Endothelial cell of umbilical vein (primary cell): ENCODE results near the gene MMS22L. TPM values are rescaled to one million over a fixed set of nuclear protein-coding genes. Genes with fewer than 3 reads are reported as not detected.

ENCODE experiments used
- BruUV-seq: library from RNA; stranded (reverse); fragments of 400-500 nt; replicated peaks from 2 replicates; lab custom pipeline; 2021; lab: Mats Ljungman, UMichigan
- CTCF ChIA-PET: fragments of 300-600, 350-600 bp; sonication (Branson Sonifier 250); formaldehyde crosslinking; loops from one replicate; lab custom pipeline; 2021; ENCODE audit warnings: antibody characterized with exemption, inconsistent platforms; lab: Charles Lee
- POLR2A ChIA-PET: fragments of 300-600, 350-600 bp; sonication (Branson Sonifier 250); formaldehyde crosslinking; loops from one replicate; lab custom pipeline; 2021; ENCODE audit warnings: antibody characterized with exemption, inconsistent platforms; lab: Charles Lee
- DNase-seq: peaks from one replicate; pipeline ENCODE4 v3.0.0-alpha.2; 2011; ENCODE audit warnings: low read depth, low spot score
- FAIRE-seq: peaks from 2 replicates; lab custom pipeline; 2011; peaks lifted over from hg19 to GRCh38; lab: Jason Lieb, UNC
- H2AFZ ChIP-seq: 2 replicates; pipeline ENCODE4 v1.6.0; 2012; ENCODE audit warnings: low read depth, low read length, control low read depth, inconsistent platforms
- H3K27ac ChIP-seq: 2 replicates; pipeline ENCODE4 v1.5.1; 2011; ENCODE audit warnings: low read depth, mild to moderate bottlenecking, control low read depth, low read length, moderate library complexity; ENCODE audit not compliant: insufficient read depth
- H3K27me3 ChIP-seq, 2 experiments: 2 replicates each; pipeline versions ENCODE4 v1.6.0 to v1.6.1; 2011; ENCODE audit warnings: low read length in 2 of 2, mixed read lengths in 1 of 2; ENCODE audit not compliant: control insufficient read depth in 2 of 2, insufficient read depth in 2 of 2
- H3K36me3 ChIP-seq, 2 experiments: 2 replicates in 1 of 2; 3 replicates in 1 of 2; pipeline ENCODE4 v1.5.1; 2011; ENCODE audit warnings: low read length in 2 of 2, mild to moderate bottlenecking in 1 of 2, moderate library complexity in 1 of 2; ENCODE audit not compliant: control insufficient read depth in 2 of 2, insufficient read depth in 2 of 2; ENCODE audit errors: extremely low read depth in 1 of 2
- H3K4me1 ChIP-seq: 3 replicates; pipeline ENCODE4 v1.5.1; 2011; ENCODE audit warnings: mild to moderate bottlenecking, low read length; ENCODE audit not compliant: control insufficient read depth, insufficient read depth; ENCODE audit errors: extremely low read depth
- H3K4me2 ChIP-seq: 2 replicates; pipeline ENCODE4 v1.6.1; 2011; ENCODE audit warnings: low read length, control low read depth, mixed read lengths; ENCODE audit not compliant: insufficient read depth
- H3K4me3 ChIP-seq, 3 experiments: fragments of 200-600 bp in 1 of 3; sonication (generic), shearing (Covaris generic) in 1 of 3; replicated peaks in 1 of 3; 2 replicates each; pipeline ENCODE4 v1.5.1; 2011 to 2016; ENCODE audit warnings: control low read depth in 3 of 3, low read length in 3 of 3, mild to moderate bottlenecking in 2 of 3, inconsistent platforms in 1 of 3, low read depth in 1 of 3, moderate library complexity in 1 of 3; ENCODE audit not compliant: insufficient read depth in 1 of 3
- H3K79me2 ChIP-seq: 2 replicates; pipeline ENCODE4 v1.6.0; 2012; ENCODE audit warnings: low read length, inconsistent platforms; ENCODE audit not compliant: control insufficient read depth, insufficient read depth
- H3K9ac ChIP-seq: replicated peaks from 2 replicates; pipeline ENCODE3; 2011; ENCODE audit warnings: low read length, control low read depth; ENCODE audit not compliant: insufficient read depth; ENCODE audit errors: extremely low read depth
- H3K9me1 ChIP-seq: replicated peaks from 3 replicates; pipeline ENCODE4 v1.6.0; 2011; ENCODE audit warnings: mild to moderate bottlenecking, low read length; ENCODE audit not compliant: control insufficient read depth, insufficient read depth; ENCODE audit errors: extremely low read depth
- H3K9me3 ChIP-seq: replicated peaks from 2 replicates; pipeline ENCODE4 v1.5.1; 2012; ENCODE audit warnings: low read length, inconsistent platforms; ENCODE audit not compliant: control insufficient read depth, insufficient read depth
- H4K20me1 ChIP-seq: replicated peaks from 2 replicates; pipeline ENCODE3; 2011; ENCODE audit warnings: mild to moderate bottlenecking, low read length; ENCODE audit not compliant: control insufficient read depth, insufficient read depth; ENCODE audit errors: extremely low read depth
- EZH2 ChIP-seq: IDR thresholded peaks from 2 replicates; pipeline ENCODE4 v1.6.1; 2012; ENCODE audit warnings: borderline replicate concordance, low read depth, mild to moderate bottlenecking, moderate library complexity, low read length, inconsistent platforms; ENCODE audit not compliant: severe bottlenecking
- FOS ChIP-seq: IDR thresholded peaks from 2 replicates; pipeline ENCODE4 v1.6.1; 2011; ENCODE audit warnings: mild to moderate bottlenecking, low read length, moderate library complexity, borderline replicate concordance; ENCODE audit not compliant: insufficient read depth
- GATA2 ChIP-seq: IDR thresholded peaks from 2 replicates; pipeline ENCODE4 v1.7.0; 2011; ENCODE audit warnings: low read depth, mild to moderate bottlenecking, moderate library complexity, mixed read lengths, low read length; ENCODE audit not compliant: insufficient read length, insufficient read depth
- JUN ChIP-seq: IDR thresholded peaks from 2 replicates; pipeline ENCODE4 v1.6.1; 2011; ENCODE audit warnings: borderline replicate concordance, low read depth; ENCODE audit not compliant: insufficient read length, insufficient read depth
- MAX ChIP-seq: IDR thresholded peaks from 2 replicates; pipeline ENCODE4 v1.6.1; 2011; ENCODE audit not compliant: insufficient read depth, insufficient read length
- MYC ChIP-seq: IDR thresholded peaks from one replicate; pipeline ENCODE4 v1.6.1; 2011; ENCODE audit warnings: mild to moderate bottlenecking, low read depth, low read length
- POLR2A ChIP-seq: IDR thresholded peaks from 2 replicates; pipeline ENCODE4 v1.6.1; 2012; ENCODE audit warnings: low read depth, mild to moderate bottlenecking, control low read depth, low read length
- POLR2AphosphoS5 ChIP-seq: IDR thresholded peaks from 2 replicates; pipeline ENCODE4 v1.6.1; 2012; ENCODE audit warnings: low read depth, mild to moderate bottlenecking, control low read depth, low read length, moderate library complexity; ENCODE audit not compliant: insufficient read depth
- dilution Hi-C: fragments of 300-500 bp; cut with MboI; formaldehyde crosslinking; loops from one replicate; pipeline ENCODE4 v1.15.0; 2019; ENCODE audit warnings: low sequenced_read_pairs; ENCODE audit not compliant: extremely low pct_ligation_motif_present
- intact Hi-C: fragments of 100-400 bp; cut with micrococcal nuclease; formaldehyde crosslinking; loops from one replicate; pipeline ENCODE4 v1.10.0; 2022
- polyA plus RNA-seq, 4 experiments: library from polyadenylated mRNA; depleted of rRNA in 3 of 4; stranded (reverse) in 3 of 4; unstranded in 1 of 4; fragments of >200 nt; gene quantifications; 2 replicates each; pipeline versions ENCODE4 v1.2.1 to v1.2.3, GENCODE V29; 2011 to 2012; ENCODE audit warnings: missing spikeins in 1 of 4
- total RNA-seq: library from RNA; stranded (reverse); gene quantifications from 2 replicates; pipeline ENCODE4 v1.2.3, GENCODE V29; 2021
- TF ChIP-seq, protein P1 (sequence below), 2 donors: IDR thresholded peaks; 1 replicate in 1 of 2; 2 replicates in 1 of 2; pipeline ENCODE4 v1.5.1; 2011; ENCODE audit warnings: low read length in 2 of 2, mild to moderate bottlenecking in 2 of 2, moderate library complexity in 2 of 2, control low read depth in 1 of 2, inconsistent platforms in 1 of 2, low read depth in 1 of 2; ENCODE audit not compliant: insufficient read depth in 1 of 2; ENCODE audit errors: extremely low read depth in 1 of 2

Gene MMS22L
- total and polyA plus RNA-seq, 2 donors (not counting 3 experiments of a cell fraction or from before 2014, with no cell fraction given), result 5.5 to 19.3 TPM

GRCh38 chr6:97120511-97120910 lies 162.5 kb downstream of the MMS22L start:
- Histone ChIP-seq H3K36me3 (no peaks in the 10 kb centered on the region), H3K79me2 (no peaks in the 10 kb centered on the region), H3K4me1 (no peaks in the 10 kb centered on the region), H3K9ac (no peak overlapping the region), H2AFZ (no peak overlapping the region), H4K20me1 (no peaks in the 10 kb centered on the region), H3K4me2 (no peak overlapping the region), H3K9me3 (no peaks in the 10 kb centered on the region), H3K4me3 (no peak overlapping the region), H3K27ac (no peak overlapping the region), H3K27me3 (peaks cover 0 to 2% of the 10 kb centered on the region in 2 experiments), H3K9me1 (no peaks in the 10 kb centered on the region)
- no TSS peak for BruUV-seq
- no peak for TF ChIP-seq GATA2
- no peak for TF ChIP-seq JUN
- TF ChIP-seq POLR2AphosphoS5, result no peak
- TF ChIP-seq MAX, result no peak
- dilution Hi-C loops, result no loop called here
- FAIRE-seq, result no peak
- ChIA-PET POLR2A (no interaction called here), CTCF (no interaction called here)
- intact Hi-C loops, result no loop called here
- DNase-seq, result no peak

GRCh38 chr6:97114645-97115044 lies 168.4 kb downstream of the MMS22L start:
- no peaks in the 10 kb centered on the region for H3K36me3 ChIP-seq
- FAIRE-seq (no peak), DNase-seq (no peak)
- dilution Hi-C loops (no loop called here), intact Hi-C loops (no loop called here)
- H3K4me3 ChIP-seq, result no peak overlapping the region
- H3K27me3 ChIP-seq, result peaks cover 0 to 8% of the 10 kb centered on the region in 2 experiments
- no peak overlapping the region for H2AFZ ChIP-seq
- H3K9ac ChIP-seq, result no peak overlapping the region
- CTCF ChIA-PET, result interaction anchor here (1.9 kb wide), 1 partner anchor 100 kb away, joined by 4 read pairs; no protein-coding TSS in a partner anchor
- no peaks in the 10 kb centered on the region for H3K9me3 ChIP-seq
- no peaks in the 10 kb centered on the region for H4K20me1 ChIP-seq
- POLR2A ChIA-PET, result no interaction called here
- TF ChIP-seq POLR2AphosphoS5 (no peak), GATA2 (no peak), MYC (no peak), FOS (no peak), EZH2 (no peak), MAX (no peak), POLR2A (no peak), JUN (no peak)
- TF ChIP-seq, protein P1, sequence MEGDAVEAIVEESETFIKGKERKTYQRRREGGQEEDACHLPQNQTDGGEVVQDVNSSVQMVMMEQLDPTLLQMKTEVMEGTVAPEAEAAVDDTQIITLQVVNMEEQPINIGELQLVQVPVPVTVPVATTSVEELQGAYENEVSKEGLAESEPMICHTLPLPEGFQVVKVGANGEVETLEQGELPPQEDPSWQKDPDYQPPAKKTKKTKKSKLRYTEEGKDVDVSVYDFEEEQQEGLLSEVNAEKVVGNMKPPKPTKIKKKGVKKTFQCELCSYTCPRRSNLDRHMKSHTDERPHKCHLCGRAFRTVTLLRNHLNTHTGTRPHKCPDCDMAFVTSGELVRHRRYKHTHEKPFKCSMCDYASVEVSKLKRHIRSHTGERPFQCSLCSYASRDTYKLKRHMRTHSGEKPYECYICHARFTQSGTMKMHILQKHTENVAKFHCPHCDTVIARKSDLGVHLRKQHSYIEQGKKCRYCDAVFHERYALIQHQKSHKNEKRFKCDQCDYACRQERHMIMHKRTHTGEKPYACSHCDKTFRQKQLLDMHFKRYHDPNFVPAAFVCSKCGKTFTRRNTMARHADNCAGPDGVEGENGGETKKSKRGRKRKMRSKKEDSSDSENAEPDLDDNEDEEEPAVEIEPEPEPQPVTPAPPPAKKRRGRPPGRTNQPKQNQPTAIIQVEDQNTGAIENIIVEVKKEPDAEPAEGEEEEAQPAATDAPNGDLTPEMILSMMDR (IDR thresholded peaks at IDR 0.05; ENCODE audit: extremely low read depth in 1 of 2, insufficient read depth in 1 of 2, low read depth in 1 of 2, low read length in 2 of 2), result no peak
- H3K4me1 ChIP-seq, result no peaks in the 10 kb centered on the region
- no peak overlapping the region for H3K27ac ChIP-seq
- H3K79me2 ChIP-seq, result no peaks in the 10 kb centered on the region
- no peak overlapping the region for H3K4me2 ChIP-seq
- H3K9me1 ChIP-seq, result no peaks in the 10 kb centered on the region
- BruUV-seq, result no TSS peak
